Heart right ventricle (tissue), 16 donors: ENCODE measurements around the gene CCSER1. TPM values are rescaled to one million over a fixed set of nuclear protein-coding genes. Genes with fewer than 3 reads are reported as not detected.

Source experiments
- ATAC-seq, 8 donors: fragments of 200-7000 bp; cut with Tn5 transposase; one replicate each; pipeline ENCODE4 v1.9.1; 2020; ENCODE audit warnings: mild to moderate bottlenecking in 8 of 8, moderate library complexity in 8 of 8, moderate number of reproducible peaks in 1 of 8
- DNase-seq, 2 donors: peaks; one replicate each; pipeline ENCODE4 v3.0.0-alpha.2; 2020
- H3K27ac ChIP-seq, 10 donors: fragments of 200-600 bp; sonication (generic) in 2 of 10; one replicate each; pipeline versions ENCODE4 v1.5.0 to v1.8.0; 2020 to 2022; ENCODE audit warnings: mild to moderate bottlenecking in 3 of 10
- H3K27me3 ChIP-seq, 7 donors: fragments of 200-600 bp; one replicate each; pipeline ENCODE4 v1.8.0; 2021 to 2022; ENCODE audit warnings: mild to moderate bottlenecking in 2 of 7
- H3K36me3 ChIP-seq, 9 donors: fragments of 200-600 bp; sonication (generic) in 1 of 9; one replicate each; pipeline versions ENCODE4 v1.5.0 to v1.8.0; 2020 to 2022; ENCODE audit warnings: mild to moderate bottlenecking in 2 of 9
- H3K4me1 ChIP-seq, 9 donors: fragments of 200-600 bp; sonication (generic) in 1 of 9; one replicate each; pipeline versions ENCODE4 v1.5.0 to v1.8.0; 2020 to 2022; ENCODE audit warnings: mild to moderate bottlenecking in 4 of 9
- H3K4me3 ChIP-seq, 10 donors: fragments of 200-600 bp; sonication (generic) in 2 of 10; one replicate each; pipeline versions ENCODE4 v1.5.0 to v1.8.0; 2020 to 2022; ENCODE audit warnings: mild to moderate bottlenecking in 7 of 10, moderate library complexity in 2 of 10
- H3K9me3 ChIP-seq, 11 donors: fragments of 200-600 bp in 10 of 11; sonication (generic) in 2 of 11; one replicate each; pipeline versions ENCODE4 v1.5.0 to v1.8.0; 2013 to 2022; ENCODE audit warnings: mild to moderate bottlenecking in 2 of 11, control low read depth in 1 of 11, moderate library complexity in 1 of 11
- CTCF ChIP-seq, 9 donors: fragments of 200-600 bp; sonication (generic) in 2 of 9; IDR thresholded peaks; one replicate each; pipeline versions ENCODE4 v1.5.0 to v1.8.0; 2021 to 2022; ENCODE audit warnings: antibody characterized with exemption in 9 of 9, mild to moderate bottlenecking in 5 of 9, moderate library complexity in 1 of 9
- WGBS, 2 donors: extraction: QIAGEN DNeasy Blood & Tissue Kit; methylation state at CpG; one replicate each; pipeline ENCODE4 v1.1.7; 2013; ENCODE audit warnings: inconsistent platforms in 1 of 2; 5-methylcytosine and 5-hydroxymethylcytosine counted together
- intact Hi-C, 10 donors: fragments of 100-400 bp; cut with DNase I; formaldehyde crosslinking; loops; one replicate each; pipeline versions ENCODE4 v1.11.1 to v1.14.2; 2022
- polyA plus RNA-seq, 2 donors: library from polyadenylated mRNA; stranded (reverse); fragments of 200-250 nt; gene quantifications; one replicate each; pipeline ENCODE4 v1.2.3, GENCODE V29; 2013
- total RNA-seq, 10 donors: library from RNA; stranded (reverse); fragmentation: NEBNext Ultra II Directional in 3 of 10; extraction: Animal tissue kit (Norgen Biotek cat#: 25700) in 3 of 10; gene quantifications; one replicate each; pipeline versions ENCODE4 v1.2.1 to v1.2.4, GENCODE V29; 2021 to 2023
- donor health status: Arrhythmogenic right ventricular cardiomyopathy.
- donor health status: ischemic (EF 13 %, LVEDD 7.1; RV severe dilation, severe dysfunction).
- donor health status: healthy with polysubstance abuse.
- donor health status: DM: no; HTN: yes; CAD: no.
- donor health status: DM: no; HTN: no; CAD: no.
- donor health status: ischemic (EF 25% LVEDD 6.9; RV normal size, moderate dysfunction).
- donor health status: ischemic (EF 25% LVEDD 5.7; RV mildly dilated, moderate dysfunction).
- donor health status: healthy.
- donor health status: DM: yes; HTN: yes; CAD: no.
- donor health status: Ischemic cardiomyopathy.
- donor health status: ischemic (EF 35%, LVEDD 5.7; RV mildly dilated, moderate dysfunction).
- donor health status: nonischemic (EF 11% LVEDD 7.7; RV severe dilation, severe dysfunction).
- donor health status: DM: yes; HTN: yes; CAD: no.
- donor health status: PGD.
- donor health status: ischemic (EF 29% LVEDD 5.4; RV normal size, mild dysfunction).
- donor health status: nonischemic (EF 23%, LVEDD 6.1; RV moderate dilation, normal function).

CCSER1 gene
- total and polyA plus RNA-seq, 12 donors: 1.5 to 16.4 (median 12.0) TPM

GRCh38 chr4:90095000-90095399 lies 32.2 kb upstream of the CCSER1 start:
- H3K36me3 ChIP-seq: no peaks in the 10 kb centered on the region
- WGBS, 2 donors: 11% methylated on average over 1 of the region's 1 CpG
- ATAC-seq (no peak), DNase-seq (no peak)
- no peak overlapping the region for H3K27ac ChIP-seq
- H3K4me1 ChIP-seq: no peaks in the 10 kb centered on the region
- intact Hi-C loops: no loop called here
- H3K4me3 ChIP-seq: no peak overlapping the region
- H3K27me3 ChIP-seq: no peaks in the 10 kb centered on the region
- H3K9me3 ChIP-seq: no peaks in the 10 kb centered on the region
- TF ChIP-seq CTCF (IDR thresholded peaks at IDR 0.05): no peak

GRCh38 chr4:90099812-90100211 lies 27.4 kb upstream of the CCSER1 start:
- intact Hi-C loops: no loop called here
- Histone ChIP-seq H3K4me1 (no peaks in the 10 kb centered on the region), H3K27ac (no peak overlapping the region), H3K4me3 (no peak overlapping the region), H3K27me3 (no peaks in the 10 kb centered on the region), H3K36me3 (no peaks in the 10 kb centered on the region), H3K9me3 (no peaks in the 10 kb centered on the region)
- DNase-seq: no peak
- no peak for ATAC-seq
- TF ChIP-seq CTCF (IDR thresholded peaks at IDR 0.05): no peak
- WGBS, 2 donors: 78 to 84% methylated on average over 3 of the region's 3 CpGs

GRCh38 chr4:90103991-90104390 lies 23.2 kb upstream of the CCSER1 start:
- Histone ChIP-seq H3K36me3 (no peaks in the 10 kb centered on the region), H3K27ac (no peak overlapping the region), H3K27me3 (no peaks in the 10 kb centered on the region), H3K4me1 (no peaks in the 10 kb centered on the region), H3K4me3 (no peak overlapping the region), H3K9me3 (no peaks in the 10 kb centered on the region)
- WGBS, 2 donors: 76 to 88% methylated on average over 3 of the region's 3 CpGs
- DNase-seq: no peak
- no peak for TF ChIP-seq CTCF (IDR thresholded peaks at IDR 0.05)
- ATAC-seq: no peak
- intact Hi-C loops: no loop called here

- Histone ChIP-seq H3K9me3 (no peaks in the 10 kb centered on the region), H3K27ac (no peak overlapping the region), H3K27me3 (no peaks in the 10 kb centered on the region), H3K36me3 (no peaks in the 10 kb centered on the region), H3K4me1 (no peaks in the 10 kb centered on the region), H3K4me3 (no peak overlapping the region)
- intact Hi-C loops: no loop called here
- WGBS, 2 donors: 45 to 49% methylated on average over 2 of the region's 2 CpGs
- DNase-seq (no peak), ATAC-seq (no peak)
- no peak for TF ChIP-seq CTCF (IDR thresholded peaks at IDR 0.05)
These were observed 21.9 kb upstream of the CCSER1 start for GRCh38 chr4:90105274-90105673.

GRCh38 chr4:90112715-90113114 lies 14.5 kb upstream of the CCSER1 start:
- H3K27me3 ChIP-seq: no peaks in the 10 kb centered on the region
- H3K9me3 ChIP-seq: no peaks in the 10 kb centered on the region
- 86 to 92% methylated on average over 2 of the region's 2 CpGs for WGBS, 2 donors
- ATAC-seq (no peak), DNase-seq (no peak)
- H3K4me1 ChIP-seq: no peaks in the 10 kb centered on the region
- H3K4me3 ChIP-seq: no peak overlapping the region
- no peaks in the 10 kb centered on the region for H3K36me3 ChIP-seq
- H3K27ac ChIP-seq: no peak overlapping the region
- no peak for TF ChIP-seq CTCF (IDR thresholded peaks at IDR 0.05)
- intact Hi-C loops: no loop called here
